B cell (primary cell): Measurements from ENCODE around the gene GRK5. TPM values are rescaled to one million over a fixed set of nuclear protein-coding genes. Genes with fewer than 3 reads are reported as not detected.

ENCODE experiments used
- ATAC-seq: fragments of 200-7000 bp; cut with Tn5 transposase; one replicate; pipeline ENCODE4 v1.10.0; 2021; ENCODE audit warnings: low read depth, mild to moderate bottlenecking, moderate number of reproducible peaks, moderate library complexity
- CTCF ChIA-PET: fragments of 350-600 bp; sonication (Branson Sonifier 250); formaldehyde crosslinking; loops from one replicate; lab custom pipeline; 2021; ENCODE audit warnings: antibody characterized with exemption, inconsistent platforms; lab: Charles Lee
- POLR2A ChIA-PET: fragments of 350-600 bp; sonication (Branson Sonifier 250); formaldehyde crosslinking; loops from one replicate; lab custom pipeline; 2021; ENCODE audit warnings: antibody characterized with exemption; lab: Charles Lee
- DNase-seq: peaks from one replicate; pipeline ENCODE4 v3.0.0; 2013
- H2AFZ ChIP-seq: 2 replicates; pipeline ENCODE4 v1.6.1; 2012; ENCODE audit warnings: mild to moderate bottlenecking, low read depth, low read length; ENCODE audit not compliant: insufficient read depth, poor library complexity, severe bottlenecking
- H3K27ac ChIP-seq, 2 donors: 1 replicate in 1 of 2; 2 replicates in 1 of 2; pipeline ENCODE4 v1.5.1; 2012 to 2013; ENCODE audit warnings: low read length in 2 of 2, mild to moderate bottlenecking in 2 of 2, moderate library complexity in 1 of 2
- H3K27me3 ChIP-seq, 4 experiments: fragments of 200-600 bp in 1 of 4; sonication (generic) in 1 of 4; replicated peaks in 1 of 4; 1 replicate in 2 of 4; 2 replicates in 2 of 4; pipeline versions ENCODE4 v1.6.1 to v1.7.0; 2013 to 2016; ENCODE audit warnings: low read length in 3 of 4, mild to moderate bottlenecking in 2 of 4, mixed read lengths in 1 of 4, moderate library complexity in 1 of 4; ENCODE audit not compliant: insufficient read depth in 4 of 4, control insufficient read depth in 3 of 4; ENCODE audit errors: control extremely low read depth in 1 of 4
- H3K36me3 ChIP-seq, 2 experiments: replicated peaks in 1 of 2; 1 replicate in 1 of 2; 2 replicates in 1 of 2; pipeline versions ENCODE4 v1.6.1 to v1.7.1; 2013; ENCODE audit warnings: low read length in 1 of 2; ENCODE audit not compliant: insufficient read depth in 2 of 2, control insufficient read depth in 1 of 2; ENCODE audit errors: control extremely low read depth in 1 of 2, extremely low read depth in 1 of 2
- H3K4me1 ChIP-seq, 2 donors: fragments of 200-600 bp in 1 of 2; sonication (generic) in 1 of 2; 1 replicate in 1 of 2; 2 replicates in 1 of 2; pipeline versions ENCODE4 v1.5.1 to v1.6.1; 2013 to 2017; ENCODE audit warnings: low read length in 2 of 2; ENCODE audit not compliant: control insufficient read depth in 2 of 2, insufficient read depth in 2 of 2
- H3K4me2 ChIP-seq: replicated peaks from 2 replicates; pipeline ENCODE3; 2012; ENCODE audit warnings: mild to moderate bottlenecking, low read depth, low read length; ENCODE audit not compliant: poor library complexity, severe bottlenecking
- H3K4me3 ChIP-seq, 5 experiments: fragments of 200-600 bp in 1 of 5; sonication (generic) in 1 of 5; 1 replicate in 3 of 5; 2 replicates in 2 of 5; pipeline versions ENCODE4 v1.5.1 to v1.7.0; 2011 to 2016; ENCODE audit warnings: low read length in 4 of 5, mild to moderate bottlenecking in 4 of 5, low read depth in 2 of 5, control low read depth in 1 of 5, moderate library complexity in 1 of 5; ENCODE audit not compliant: insufficient read depth in 1 of 5; ENCODE audit errors: control extremely low read depth in 1 of 5, extremely low read depth in 1 of 5
- H3K79me2 ChIP-seq: fragments of 200-600 bp; sonication (generic); one replicate; pipeline ENCODE4 v1.6.0; 2016; ENCODE audit warnings: low read length; ENCODE audit not compliant: control insufficient read depth, insufficient read depth
- H3K9ac ChIP-seq: fragments of 200-600 bp; sonication (generic); 2 replicates; pipeline ENCODE4 v1.6.1; 2017; ENCODE audit warnings: mild to moderate bottlenecking, low read length, moderate library complexity
- H3K9me3 ChIP-seq, 3 donors: one replicate each; pipeline versions ENCODE4 v1.6.1 to v1.7.1; 2013; ENCODE audit warnings: low read length in 2 of 3; ENCODE audit not compliant: control insufficient read depth in 2 of 3, insufficient read depth in 1 of 3; ENCODE audit errors: control extremely low read depth in 1 of 3
- H4K20me1 ChIP-seq: 2 replicates; pipeline ENCODE4 v1.6.0; 2012; ENCODE audit warnings: mild to moderate bottlenecking, low read length; ENCODE audit not compliant: insufficient read depth, control insufficient read depth, poor library complexity, severe bottlenecking
- H3K27ac Mint-ChIP-seq: one replicate; pipeline ENCODE4 v1.8.0; 2021; ENCODE audit warnings: mixed read lengths
- H3K27me3 Mint-ChIP-seq: one replicate; pipeline ENCODE4 v1.8.0; 2021; ENCODE audit warnings: mixed read lengths
- H3K4me1 Mint-ChIP-seq: one replicate; pipeline ENCODE4 v1.8.0; 2021; ENCODE audit warnings: mixed read lengths
- H3K4me3 Mint-ChIP-seq: one replicate; pipeline ENCODE4 v1.8.0; 2021; ENCODE audit warnings: mixed read lengths
- H3K9me3 Mint-ChIP-seq: one replicate; pipeline ENCODE4 v1.8.0; 2022; ENCODE audit warnings: mixed read lengths; ENCODE audit not compliant: insufficient read depth
- EZH2 ChIP-seq: IDR thresholded peaks from 2 replicates; pipeline ENCODE4 v1.6.1; 2012; ENCODE audit warnings: borderline replicate concordance, low read depth, mild to moderate bottlenecking, moderate library complexity, low read length; ENCODE audit not compliant: insufficient read depth, poor library complexity, severe bottlenecking
- WGBS: methylation state at CpG from one replicate; pipeline ENCODE4 v1.1.5; 2013; ENCODE audit warnings: missing lambda C conversion rate; ENCODE audit not compliant: insufficient coverage; 5-methylcytosine and 5-hydroxymethylcytosine counted together
- intact Hi-C: fragments of 100-400 bp; cut with micrococcal nuclease; formaldehyde crosslinking; loops from one replicate; pipeline ENCODE4 v1.10.0; 2022
- polyA plus RNA-seq: library from polyadenylated mRNA; depleted of rRNA; stranded (reverse); fragments of >200 nt; gene quantifications from 2 replicates; pipeline ENCODE4 v1.2.3, GENCODE V29; 2012
- total RNA-seq, 2 donors: library from RNA; stranded (reverse); fragments of 120-200 nt in 1 of 2; gene quantifications; 1 replicate in 1 of 2; 2 replicates in 1 of 2; pipeline versions ENCODE4 v1.2.3 to v1.2.4, GENCODE V29; 2013 to 2022
- TF ChIP-seq, protein P1 (sequence below): fragments of 200-600 bp; IDR thresholded peaks from one replicate; pipeline ENCODE4 v1.8.0; 2022; ENCODE audit warnings: antibody characterized with exemption, mild to moderate bottlenecking

Gene GRK5
- total and polyA plus RNA-seq, 2 donors (not counting 1 experiment from before 2014, with no cell fraction given), result 21.9 to 54.8 TPM

DNA sequence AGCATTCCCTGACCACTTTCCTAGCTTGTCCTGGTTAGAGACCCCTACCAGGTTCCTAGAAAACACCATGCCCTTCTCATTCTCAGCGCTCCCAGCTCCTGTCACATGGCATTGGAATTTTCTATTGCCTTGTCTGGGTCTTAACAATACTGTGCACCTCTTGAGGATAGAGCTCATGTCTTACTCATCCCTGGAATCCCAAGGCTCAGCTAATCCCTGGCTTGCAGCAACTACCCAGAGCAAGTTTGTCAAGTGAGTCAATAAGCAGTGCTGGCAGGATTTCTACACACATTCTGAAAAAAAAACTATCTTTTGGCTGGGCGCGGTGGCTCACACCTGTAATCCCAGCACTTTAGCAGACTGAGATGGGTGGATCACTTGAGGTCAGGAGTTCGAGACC is 17.0 kb upstream of the GRK5 start:
- CTCF ChIA-PET, result interaction anchor here (0.7 to 3.1 kb wide), 6 partner anchors 9 to 299 kb away, joined by 3 to 14 read pairs (median 6); partner anchors contain the start of gene GRK5
- no peak overlapping the region for H3K4me2 ChIP-seq
- POLR2A ChIA-PET, result interaction anchor here (0.6 kb wide), 1 partner anchor 10 kb away, joined by 4 read pairs; no protein-coding TSS in a partner anchor

More for the DNA sequence above, 17.0 kb upstream of the GRK5 start:
- Histone ChIP-seq H3K4me3 (no peak overlapping the region), H3K9ac (no peak overlapping the region), H3K27me3 (no peaks in the 10 kb centered on the region), H2AFZ (no peak overlapping the region), H3K9me3 (no peaks in the 10 kb centered on the region), H3K36me3 (no peaks in the 10 kb centered on the region), H3K27ac (no peak overlapping the region), H3K79me2 (no peaks in the 10 kb centered on the region), H4K20me1 (no peaks in the 10 kb centered on the region), H3K4me1 (peaks cover 8 to 10% of the 10 kb centered on the region in 2 donors)
- ATAC-seq (no peak), DNase-seq (no peak)
- peaks cover 11% of the 10 kb centered on the region for H3K4me1 Mint-ChIP-seq
- H3K27me3 Mint-ChIP-seq, result no peaks in the 10 kb centered on the region
- no peaks in the 10 kb centered on the region for H3K9me3 Mint-ChIP-seq
- no peak overlapping the region for H3K4me3 Mint-ChIP-seq
- no peak overlapping the region for H3K27ac Mint-ChIP-seq
- intact Hi-C loops, result no loop called here
- TF ChIP-seq, protein P1, sequence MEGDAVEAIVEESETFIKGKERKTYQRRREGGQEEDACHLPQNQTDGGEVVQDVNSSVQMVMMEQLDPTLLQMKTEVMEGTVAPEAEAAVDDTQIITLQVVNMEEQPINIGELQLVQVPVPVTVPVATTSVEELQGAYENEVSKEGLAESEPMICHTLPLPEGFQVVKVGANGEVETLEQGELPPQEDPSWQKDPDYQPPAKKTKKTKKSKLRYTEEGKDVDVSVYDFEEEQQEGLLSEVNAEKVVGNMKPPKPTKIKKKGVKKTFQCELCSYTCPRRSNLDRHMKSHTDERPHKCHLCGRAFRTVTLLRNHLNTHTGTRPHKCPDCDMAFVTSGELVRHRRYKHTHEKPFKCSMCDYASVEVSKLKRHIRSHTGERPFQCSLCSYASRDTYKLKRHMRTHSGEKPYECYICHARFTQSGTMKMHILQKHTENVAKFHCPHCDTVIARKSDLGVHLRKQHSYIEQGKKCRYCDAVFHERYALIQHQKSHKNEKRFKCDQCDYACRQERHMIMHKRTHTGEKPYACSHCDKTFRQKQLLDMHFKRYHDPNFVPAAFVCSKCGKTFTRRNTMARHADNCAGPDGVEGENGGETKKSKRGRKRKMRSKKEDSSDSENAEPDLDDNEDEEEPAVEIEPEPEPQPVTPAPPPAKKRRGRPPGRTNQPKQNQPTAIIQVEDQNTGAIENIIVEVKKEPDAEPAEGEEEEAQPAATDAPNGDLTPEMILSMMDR, result no peak
- TF ChIP-seq EZH2, result no peak
- 100% methylated on average over 1 of the region's 4 CpGs for WGBS
